Fibroblast of the aortic adventitia (primary cell): Measurements from ENCODE around the gene DENND6B. TPM values are rescaled to one million over a fixed set of nuclear protein-coding genes. Genes with fewer than 3 reads are reported as not detected.
"Not testable (repeated sequence)": the region's sequence is repeated elsewhere in the genome, so short reads cannot be mapped to it uniquely, and the experiment has no call there.

Experiments
- DNase-seq: peaks from one replicate; pipeline ENCODE4 v3.0.0-alpha.2; 2010; ENCODE audit warnings: low read depth
- H3K4me3 ChIP-seq: 2 replicates; pipeline ENCODE4 v1.5.1; 2011; ENCODE audit warnings: low read depth, mild to moderate bottlenecking, control low read depth, low read length, moderate library complexity
- total RNA-seq: library from RNA; depleted of rRNA; stranded (reverse); fragments of >200 nt; gene quantifications from 2 replicates; pipeline ENCODE4 v1.2.3, GENCODE V29; 2012; ENCODE audit warnings: low replicate concordance
- TF ChIP-seq, protein P1 (sequence below): IDR thresholded peaks from 2 replicates; pipeline ENCODE4 v1.5.1; 2011; ENCODE audit warnings: mild to moderate bottlenecking, low read length, control low read depth, inconsistent platforms; ENCODE audit not compliant: insufficient read depth

The DENND6B gene
- total RNA-seq, 1 donor, result 4.3 TPM

DNA sequence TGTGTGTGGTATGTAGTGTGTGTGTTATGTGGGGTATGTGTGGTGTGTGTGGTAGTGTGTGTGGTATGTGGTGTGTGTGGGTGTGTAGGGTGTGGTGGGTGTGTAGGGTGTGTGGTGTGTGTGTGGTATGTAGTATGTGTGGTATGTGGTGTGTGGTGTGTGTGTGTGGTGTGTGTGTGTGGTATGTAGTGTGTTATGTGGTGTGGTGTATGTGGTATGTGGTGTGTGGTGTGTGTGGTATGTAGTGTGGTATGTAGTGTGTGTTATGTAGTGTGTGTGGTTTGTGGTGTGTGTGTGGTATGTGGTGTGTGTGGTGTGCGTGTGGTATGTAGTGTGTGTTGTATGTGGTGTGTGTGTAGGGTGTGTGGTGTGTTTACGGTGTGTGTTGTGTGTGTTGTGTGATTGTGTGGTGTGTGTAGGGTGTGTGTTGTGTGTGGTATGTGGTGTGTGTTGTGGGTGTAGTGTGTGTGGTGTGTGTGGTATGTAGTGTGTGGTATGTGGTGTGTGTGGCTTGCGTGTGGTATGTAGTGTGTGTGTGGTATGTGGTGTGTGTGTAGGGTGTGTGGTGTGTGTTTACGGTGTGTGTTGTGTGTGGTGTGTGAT is 12.1 kb upstream of the DENND6B start:
- no peak overlapping the region for H3K4me3 ChIP-seq
- DNase-seq, result no peak
- TF ChIP-seq, protein P1, sequence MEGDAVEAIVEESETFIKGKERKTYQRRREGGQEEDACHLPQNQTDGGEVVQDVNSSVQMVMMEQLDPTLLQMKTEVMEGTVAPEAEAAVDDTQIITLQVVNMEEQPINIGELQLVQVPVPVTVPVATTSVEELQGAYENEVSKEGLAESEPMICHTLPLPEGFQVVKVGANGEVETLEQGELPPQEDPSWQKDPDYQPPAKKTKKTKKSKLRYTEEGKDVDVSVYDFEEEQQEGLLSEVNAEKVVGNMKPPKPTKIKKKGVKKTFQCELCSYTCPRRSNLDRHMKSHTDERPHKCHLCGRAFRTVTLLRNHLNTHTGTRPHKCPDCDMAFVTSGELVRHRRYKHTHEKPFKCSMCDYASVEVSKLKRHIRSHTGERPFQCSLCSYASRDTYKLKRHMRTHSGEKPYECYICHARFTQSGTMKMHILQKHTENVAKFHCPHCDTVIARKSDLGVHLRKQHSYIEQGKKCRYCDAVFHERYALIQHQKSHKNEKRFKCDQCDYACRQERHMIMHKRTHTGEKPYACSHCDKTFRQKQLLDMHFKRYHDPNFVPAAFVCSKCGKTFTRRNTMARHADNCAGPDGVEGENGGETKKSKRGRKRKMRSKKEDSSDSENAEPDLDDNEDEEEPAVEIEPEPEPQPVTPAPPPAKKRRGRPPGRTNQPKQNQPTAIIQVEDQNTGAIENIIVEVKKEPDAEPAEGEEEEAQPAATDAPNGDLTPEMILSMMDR, result no peak

DNA sequence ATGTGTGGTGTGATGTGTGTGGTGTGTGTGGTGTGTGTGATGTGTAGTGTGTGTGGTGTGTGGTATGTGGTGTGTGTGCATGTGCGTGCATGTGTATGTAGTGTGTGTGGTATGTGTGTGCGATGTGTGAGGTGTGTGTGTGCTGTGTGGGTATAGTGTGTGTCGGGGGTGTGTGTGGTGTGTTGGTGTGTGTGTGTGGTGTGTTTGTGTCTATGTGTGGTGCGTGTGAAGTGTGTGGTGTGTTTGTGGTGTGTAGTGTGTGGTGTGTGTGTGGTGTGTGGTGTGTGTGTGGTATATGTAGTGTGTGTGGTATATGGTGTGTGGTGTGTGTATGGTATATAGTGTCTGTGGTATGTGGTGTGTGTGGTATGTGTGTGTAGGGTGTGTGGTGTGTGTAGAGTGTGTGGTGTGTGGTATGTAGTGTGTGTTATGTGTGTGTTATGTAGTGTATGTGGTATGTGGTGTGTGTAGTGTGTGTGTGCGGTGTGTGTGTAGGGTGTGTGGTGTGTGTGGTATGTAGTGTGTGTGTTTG is 11.3 kb upstream of the DENND6B start:
- no peak for DNase-seq
- TF ChIP-seq, protein P1, result no peak
- H3K4me3 ChIP-seq, result no peak overlapping the region

DNA sequence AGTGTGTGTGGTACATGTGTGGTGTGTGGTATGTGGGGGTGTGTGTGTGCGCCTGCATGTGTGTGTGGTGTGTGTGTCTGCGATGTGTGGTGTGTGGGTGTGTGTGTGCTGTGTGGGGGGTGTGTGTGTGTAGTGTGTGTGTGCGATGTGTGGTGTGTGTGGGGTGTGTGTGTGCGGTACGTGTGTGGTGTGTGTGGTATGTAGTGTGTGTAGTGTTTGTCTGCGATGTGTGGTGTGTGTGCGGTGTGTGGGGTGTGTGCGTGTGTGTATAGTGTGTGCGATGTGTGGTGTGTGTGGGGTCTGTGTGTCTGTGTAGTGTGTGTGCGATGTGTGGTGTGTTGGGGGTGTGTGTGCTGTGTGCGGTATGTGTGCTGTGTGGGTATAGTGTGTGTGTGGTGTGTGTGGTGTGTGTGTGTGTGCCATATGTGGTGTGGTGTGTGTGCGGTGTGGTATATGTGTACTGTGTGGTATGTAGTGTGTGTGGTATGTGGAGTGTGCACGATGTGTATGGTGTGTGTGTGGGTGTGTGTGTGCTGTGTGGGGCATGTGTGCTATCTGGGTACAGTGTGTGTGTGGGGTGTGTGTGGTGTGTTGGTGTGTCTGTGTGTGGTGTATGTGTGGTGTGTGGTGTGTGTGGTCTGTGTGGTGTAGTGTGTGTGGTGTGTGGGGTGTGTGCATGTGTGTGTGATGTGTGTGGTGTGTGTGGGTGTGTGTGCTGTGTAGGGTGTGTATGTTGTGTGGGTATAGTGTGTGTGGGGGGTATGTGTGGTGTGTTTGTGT is 10.6 kb upstream of the DENND6B start:
- H3K4me3 ChIP-seq, result no peak overlapping the region
- DNase-seq, result no peak
- TF ChIP-seq, protein P1, result no peak

DNA sequence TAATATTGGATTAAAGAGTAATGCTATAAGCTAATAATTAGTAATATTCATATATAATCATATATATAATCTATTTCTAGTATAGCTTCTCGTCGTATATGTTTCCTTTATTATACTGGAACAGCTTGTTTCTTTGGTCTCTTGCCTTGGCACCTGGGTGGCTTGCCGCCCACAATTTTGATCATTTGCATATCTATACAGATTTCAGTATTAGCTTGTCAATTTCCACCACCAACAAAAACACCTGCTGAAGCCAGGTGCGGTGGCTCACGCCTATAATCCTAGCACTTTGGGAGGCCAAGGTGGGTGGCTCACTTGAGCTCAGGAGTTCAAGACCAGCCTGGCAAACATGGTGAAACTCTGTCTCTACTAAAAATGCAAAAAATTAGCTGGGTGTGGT is 7.6 kb upstream of the DENND6B start:
- H3K4me3 ChIP-seq, DNase-seq: not testable (repeated sequence)

DNA sequence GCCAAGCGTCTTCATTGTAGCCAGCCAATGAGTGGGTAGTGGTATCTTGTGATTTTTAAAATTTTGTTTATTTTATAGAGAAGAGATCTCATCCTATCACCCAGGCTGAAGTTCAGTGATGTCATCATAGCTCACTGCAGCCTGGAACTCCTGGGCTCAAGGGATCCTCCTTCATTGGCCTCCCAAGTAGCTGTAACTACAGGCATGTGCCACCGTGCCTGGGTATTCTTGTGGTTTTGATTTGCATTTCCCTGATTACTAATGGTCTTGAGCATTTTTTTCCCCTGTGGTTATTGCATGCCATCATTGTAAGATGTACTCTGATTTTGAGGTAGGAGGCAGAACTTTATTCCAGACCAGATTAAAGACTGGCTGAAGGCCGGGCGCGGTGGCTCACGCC is 2.4 kb upstream of the DENND6B start:
- TF ChIP-seq, protein P1, result no peak
- DNase-seq, result no peak
- H3K4me3 ChIP-seq, result no peak overlapping the region

DNA sequence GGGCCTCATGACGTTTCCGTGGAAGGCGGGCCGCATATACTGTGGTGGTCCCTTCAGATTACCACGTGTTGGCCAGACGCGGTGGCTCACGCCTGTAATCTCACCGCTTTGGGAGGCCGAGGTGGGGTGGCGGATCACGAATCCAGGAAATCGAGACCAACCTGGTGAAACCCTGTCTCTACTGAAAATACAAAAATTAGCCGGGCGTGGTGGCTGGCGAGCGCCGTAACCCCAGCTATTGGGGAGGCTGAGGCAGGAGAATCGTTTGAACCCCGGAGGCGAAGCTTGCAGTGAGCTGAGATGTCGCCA is 853 bp upstream of the DENND6B start:
- no peak for DNase-seq
- H3K4me3 ChIP-seq, result peak overlapping the region; percentile 72
- TF ChIP-seq, protein P1, result no peak

DNA sequence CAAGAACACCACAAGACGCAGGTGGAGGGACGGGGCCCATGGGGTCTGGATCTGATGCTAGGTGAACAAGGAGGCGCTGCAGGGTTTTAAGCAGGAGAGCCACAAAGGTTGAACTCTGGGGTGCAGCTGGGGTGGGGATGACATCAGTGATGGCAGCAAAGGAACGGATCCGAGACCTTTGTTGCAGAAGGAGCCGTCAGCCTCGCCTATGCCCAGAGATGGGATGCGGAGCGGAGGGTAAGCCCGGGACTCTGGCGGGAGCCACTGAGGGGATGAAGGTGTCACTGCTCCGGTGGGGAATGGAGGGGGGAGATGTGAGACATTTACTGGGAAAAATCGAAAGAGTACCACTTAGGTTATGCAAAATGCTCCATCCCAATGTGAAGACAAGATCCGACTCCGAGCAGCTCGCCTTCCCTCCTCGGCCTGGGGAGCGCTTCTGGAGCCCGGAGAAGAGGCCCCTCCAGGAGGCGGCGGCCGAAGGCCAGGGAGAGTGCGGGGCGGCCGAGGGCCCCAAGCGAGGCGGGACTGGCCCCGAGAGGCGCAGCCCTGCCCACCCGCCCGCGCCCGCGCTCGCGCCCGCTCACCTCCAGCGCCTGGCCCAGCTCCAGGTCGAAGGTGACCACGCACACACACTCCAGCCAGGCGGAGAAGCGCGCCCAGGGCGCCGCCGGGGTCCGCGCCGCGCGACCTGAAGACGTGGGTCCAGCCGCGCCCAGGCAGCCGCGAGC is 422 bp downstream of the DENND6B start:
- TF ChIP-seq, protein P1, result no peak
- peak overlapping the region; percentile 73 for H3K4me3 ChIP-seq
- DNase-seq, result no peak
